ENCODE data around the gene LYVE1. TPM values are rescaled to one million over a fixed set of nuclear protein-coding genes. Genes with fewer than 3 reads are reported as not detected.

LYVE1 gene
- polyA plus RNA-seq, 2 of the 4 experiments (the other 2 are of a cell fraction) = 0.04 TPM; not detected in 1

GRCh38 chr11:10532526-10532925 lies 35.9 kb downstream of the LYVE1 start:
- ATAC-seq (no peak), DNase-seq (ENCODE audit: low read depth in 1 of 2, low spot score in 1 of 2) (no peak), FAIRE-seq (no peak)
- ChIA-PET POLR2A (interaction anchor here (1.6 kb wide), 1 partner anchor 8 kb away, joined by 12 read pairs; the partner anchor contains the start of gene RNF141), CTCF (interaction anchor here (0.7 to 3.1 kb wide), 3 partner anchors 9 to 126 kb away, joined by 3 to 12 read pairs (median 6); partner anchors contain the start of gene RNF141)
- Histone ChIP-seq H3K27ac (no peak overlapping the region), H3K4me1 (peaks cover 23% of the 10 kb centered on the region), H3K4me2 (no peak overlapping the region), H3K4me3 (no peak overlapping the region), H3K9me3 (no peaks in the 10 kb centered on the region)
- WGBS (ENCODE audit: missing lambda C conversion rate) = 67% methylated on average over 2 of the region's 2 CpGs
- TF ChIP-seq EHF (CRISPR knock-in tag; IDR thresholded peaks at IDR 0.05) (no peak), BHLHE40 (IDR thresholded peaks at IDR 0.05; ENCODE audit: low read depth, low read length) (no peak), HOXB5 (CRISPR knock-in tag; IDR thresholded peaks at IDR 0.05) (no peak), TP53 (CRISPR knock-in tag; IDR thresholded peaks at IDR 0.05) (no peak), KDM5A (IDR thresholded peaks at IDR 0.05) (no peak), EHMT2 (IDR thresholded peaks at IDR 0.05; ENCODE audit: low read depth) (no peak), MAFK (IDR thresholded peaks at IDR 0.05; ENCODE audit: partially characterized antibody) (no peak), HES2 (IDR thresholded peaks at IDR 0.05) (no peak), HDAC2 (IDR thresholded peaks at IDR 0.05) (no peak), KDM1A (IDR thresholded peaks at IDR 0.05; ENCODE audit: low read depth) (no peak), POLR2A (IDR thresholded peaks at IDR 0.05; ENCODE audit: low read length) (no peak), EP300 (IDR thresholded peaks at IDR 0.05) (no peak), PBX3 (IDR thresholded peaks at IDR 0.05) (no peak)
- TF ChIP-seq, protein P1, sequence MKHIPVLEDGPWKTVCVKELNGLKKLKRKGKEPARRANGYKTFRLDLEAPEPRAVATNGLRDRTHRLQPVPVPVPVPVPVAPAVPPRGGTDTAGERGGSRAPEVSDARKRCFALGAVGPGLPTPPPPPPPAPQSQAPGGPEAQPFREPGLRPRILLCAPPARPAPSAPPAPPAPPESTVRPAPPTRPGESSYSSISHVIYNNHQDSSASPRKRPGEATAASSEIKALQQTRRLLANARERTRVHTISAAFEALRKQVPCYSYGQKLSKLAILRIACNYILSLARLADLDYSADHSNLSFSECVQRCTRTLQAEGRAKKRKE (CRISPR knock-in tag; IDR thresholded peaks at IDR 0.05; ENCODE audit: low read depth) = no peak
- TF ChIP-seq, protein P2, sequence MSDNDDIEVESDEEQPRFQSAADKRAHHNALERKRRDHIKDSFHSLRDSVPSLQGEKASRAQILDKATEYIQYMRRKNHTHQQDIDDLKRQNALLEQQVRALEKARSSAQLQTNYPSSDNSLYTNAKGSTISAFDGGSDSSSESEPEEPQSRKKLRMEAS (IDR thresholded peaks at IDR 0.05) = no peak
- TF ChIP-seq, protein P3, sequence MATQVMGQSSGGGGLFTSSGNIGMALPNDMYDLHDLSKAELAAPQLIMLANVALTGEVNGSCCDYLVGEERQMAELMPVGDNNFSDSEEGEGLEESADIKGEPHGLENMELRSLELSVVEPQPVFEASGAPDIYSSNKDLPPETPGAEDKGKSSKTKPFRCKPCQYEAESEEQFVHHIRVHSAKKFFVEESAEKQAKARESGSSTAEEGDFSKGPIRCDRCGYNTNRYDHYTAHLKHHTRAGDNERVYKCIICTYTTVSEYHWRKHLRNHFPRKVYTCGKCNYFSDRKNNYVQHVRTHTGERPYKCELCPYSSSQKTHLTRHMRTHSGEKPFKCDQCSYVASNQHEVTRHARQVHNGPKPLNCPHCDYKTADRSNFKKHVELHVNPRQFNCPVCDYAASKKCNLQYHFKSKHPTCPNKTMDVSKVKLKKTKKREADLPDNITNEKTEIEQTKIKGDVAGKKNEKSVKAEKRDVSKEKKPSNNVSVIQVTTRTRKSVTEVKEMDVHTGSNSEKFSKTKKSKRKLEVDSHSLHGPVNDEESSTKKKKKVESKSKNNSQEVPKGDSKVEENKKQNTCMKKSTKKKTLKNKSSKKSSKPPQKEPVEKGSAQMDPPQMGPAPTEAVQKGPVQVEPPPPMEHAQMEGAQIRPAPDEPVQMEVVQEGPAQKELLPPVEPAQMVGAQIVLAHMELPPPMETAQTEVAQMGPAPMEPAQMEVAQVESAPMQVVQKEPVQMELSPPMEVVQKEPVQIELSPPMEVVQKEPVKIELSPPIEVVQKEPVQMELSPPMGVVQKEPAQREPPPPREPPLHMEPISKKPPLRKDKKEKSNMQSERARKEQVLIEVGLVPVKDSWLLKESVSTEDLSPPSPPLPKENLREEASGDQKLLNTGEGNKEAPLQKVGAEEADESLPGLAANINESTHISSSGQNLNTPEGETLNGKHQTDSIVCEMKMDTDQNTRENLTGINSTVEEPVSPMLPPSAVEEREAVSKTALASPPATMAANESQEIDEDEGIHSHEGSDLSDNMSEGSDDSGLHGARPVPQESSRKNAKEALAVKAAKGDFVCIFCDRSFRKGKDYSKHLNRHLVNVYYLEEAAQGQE (IDR thresholded peaks at IDR 0.05) = no peak

- POLR2A ChIA-PET = no interaction called here
- H3K4me2 ChIP-seq = no peak overlapping the region
- DNase-seq (ENCODE audit: low read depth in 1 of 2, low spot score in 1 of 2) (no peak), FAIRE-seq (no peak), ATAC-seq (no peak)
- 0 out of 6 replicates have a peak overlapping the region, but pooled peaks of 1 of the 2 experiments have one; percentile 14 for H3K27ac ChIP-seq
- no peak overlapping the region for H3K4me3 ChIP-seq
- H3K4me1 ChIP-seq = peaks cover 43% of the 10 kb centered on the region
- CTCF ChIA-PET = interaction anchor here (0.7 to 1.6 kb wide), 2 partner anchors 12 to 15 kb away, joined by 3 to 11 read pairs; partner anchors contain the start of gene RNF141
- WGBS (ENCODE audit: missing lambda C conversion rate) = 88% methylated on average over 2 of the region's 2 CpGs
- H3K9me3 ChIP-seq = no peaks in the 10 kb centered on the region
- TF ChIP-seq TFCP2L1 (CRISPR knock-in tag; IDR thresholded peaks at IDR 0.05) (no peak), MAZ (IDR thresholded peaks at IDR 0.05; ENCODE audit: borderline replicate concordance, low read depth, low read length) (no peak), CTCF (IDR thresholded peaks at IDR 0.05) (no peak), FOSB (CRISPR knock-in tag; IDR thresholded peaks at IDR 0.05) (no peak), TP53 (CRISPR knock-in tag; IDR thresholded peaks at IDR 0.05) (no peak), POLR2A (IDR thresholded peaks at IDR 0.05; ENCODE audit: low read length) (no peak), NPAS2 (CRISPR knock-in tag; IDR thresholded peaks at IDR 0.05; ENCODE audit: borderline replicate concordance) (no peak), NR3C1 (IDR thresholded peaks at IDR 0.05) (no peak), EHMT2 (IDR thresholded peaks at IDR 0.05; ENCODE audit: low read depth) (no peak), MAFK (IDR thresholded peaks at IDR 0.05; ENCODE audit: partially characterized antibody) (no peak), BHLHE40 (IDR thresholded peaks at IDR 0.05; ENCODE audit: low read depth, low read length) (no peak), PHF8 (IDR thresholded peaks at IDR 0.05; ENCODE audit: borderline replicate concordance, low read depth) (no peak), CEBPB (IDR thresholded peaks at IDR 0.05) (no peak), JUN (IDR thresholded peaks at IDR 0.05) (no peak), FOXS1 (CRISPR knock-in tag; IDR thresholded peaks at IDR 0.05) (no peak)
- TF ChIP-seq, protein P4, sequence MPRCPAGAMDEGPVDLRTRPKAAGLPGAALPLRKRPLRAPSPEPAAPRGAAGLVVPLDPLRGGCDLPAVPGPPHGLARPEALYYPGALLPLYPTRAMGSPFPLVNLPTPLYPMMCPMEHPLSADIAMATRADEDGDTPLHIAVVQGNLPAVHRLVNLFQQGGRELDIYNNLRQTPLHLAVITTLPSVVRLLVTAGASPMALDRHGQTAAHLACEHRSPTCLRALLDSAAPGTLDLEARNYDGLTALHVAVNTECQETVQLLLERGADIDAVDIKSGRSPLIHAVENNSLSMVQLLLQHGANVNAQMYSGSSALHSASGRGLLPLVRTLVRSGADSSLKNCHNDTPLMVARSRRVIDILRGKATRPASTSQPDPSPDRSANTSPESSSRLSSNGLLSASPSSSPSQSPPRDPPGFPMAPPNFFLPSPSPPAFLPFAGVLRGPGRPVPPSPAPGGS (IDR thresholded peaks at IDR 0.05) = no peak
- TF ChIP-seq, protein P1 (CRISPR knock-in tag; IDR thresholded peaks at IDR 0.05; ENCODE audit: low read depth) = no peak
Observed at GRCh38 chr11:10529279-10529678, 39.2 kb downstream of the LYVE1 start.
